HCT116 (cell line): ENCODE results near the gene SEMA5A. TPM values are rescaled to one million over a fixed set of nuclear protein-coding genes. Genes with fewer than 3 reads are reported as not detected.

Experiments used
- ATAC-seq: fragments of 200-7000 bp; cut with Tn5 transposase; 2 replicates; pipeline ENCODE4 v1.9.1; 2020; ENCODE audit warnings: mild to moderate bottlenecking, moderate library complexity
- BruUV-seq: library from RNA; stranded (reverse); fragments of 400-500 nt; replicated peaks from 2 replicates; lab custom pipeline; 2021; lab: Mats Ljungman, UMichigan
- CTCF ChIA-PET: fragments of 300-600 bp; sonication (Branson Sonifier 250); formaldehyde crosslinking; loops from one replicate; lab custom pipeline; 2021; ENCODE audit warnings: antibody characterized with exemption; lab: Charles Lee
- POLR2A ChIA-PET: fragments of 300-600, 350-600 bp; sonication (Branson Sonifier 250); formaldehyde crosslinking; loops from one replicate; lab custom pipeline; 2021; ENCODE audit warnings: antibody characterized with exemption; lab: Charles Lee
- RAD21 ChIA-PET, 2 experiments: fragments of 300-600 bp; sonication (Branson Sonifier 250); formaldehyde crosslinking; loops; one replicate each; lab custom pipeline; 2023; ENCODE audit warnings: low total read pairs in 2 of 2; ENCODE audit not compliant: uncharacterized antibody in 2 of 2, unreplicated experiment in 2 of 2, low non-redundant PET in 1 of 2; lab: Charles Lee
- DNase-seq: peaks from one replicate; pipeline ENCODE4 v3.0.0-alpha.2; 2010; ENCODE audit warnings: low read depth, low spot score
- H2AFZ ChIP-seq: fragments of 200-600 bp; shearing (Covaris generic), sonication (generic); 2 replicates; pipeline ENCODE4 v1.6.1; 2017; ENCODE audit warnings: low read depth, mixed run types, mixed read lengths, antibody characterized with exemption, low read length; ENCODE audit not compliant: poor library complexity, severe bottlenecking
- H3K27ac ChIP-seq: 2 replicates; pipeline ENCODE4 v1.5.1; 2012; ENCODE audit warnings: low read depth, low read length
- H3K27me3 ChIP-seq: fragments of 200-600 bp; sonication (generic); 2 replicates; pipeline ENCODE4 v1.6.1; 2016; ENCODE audit warnings: mixed run types, low read length, mixed read lengths; ENCODE audit not compliant: insufficient read depth
- H3K36me3 ChIP-seq, 2 experiments: fragments of 200-500 bp in 1 of 2; fragments of 200-600 bp in 1 of 2; sonication (Bioruptor generic) in 1 of 2; sonication (generic) in 1 of 2; 2 replicates each; pipeline versions ENCODE4 v1.5.1 to v1.6.1; 2014 to 2016; ENCODE audit warnings: low read length in 2 of 2, inconsistent platforms in 1 of 2, mixed read lengths in 1 of 2, mixed run types in 1 of 2; ENCODE audit not compliant: insufficient read depth in 2 of 2, control insufficient read depth in 1 of 2
- H3K4me1 ChIP-seq, 2 experiments: fragments of 200-600 bp in 1 of 2; sonication (generic) in 1 of 2; 2 replicates each; pipeline versions ENCODE4 v1.5.1 to v1.6.1; 2012 to 2017; ENCODE audit warnings: low read length in 2 of 2, inconsistent platforms in 1 of 2, mild to moderate bottlenecking in 1 of 2, mixed read lengths in 1 of 2, mixed run types in 1 of 2, moderate library complexity in 1 of 2; ENCODE audit not compliant: insufficient read depth in 2 of 2, control insufficient read depth in 1 of 2
- H3K4me2 ChIP-seq: fragments of 200-600 bp; sonication (generic); 2 replicates; pipeline ENCODE4 v1.6.1; 2017; ENCODE audit warnings: mixed run types, low read length, mixed read lengths
- H3K4me3 ChIP-seq, 2 experiments: fragments of 200-600 bp in 1 of 2; sonication (generic) in 1 of 2; replicated peaks in 1 of 2; 2 replicates each; pipeline ENCODE4 v1.5.1; 2011 to 2016; ENCODE audit warnings: low read length in 2 of 2, control low read depth in 1 of 2, low read depth in 1 of 2, mild to moderate bottlenecking in 1 of 2, mixed read lengths in 1 of 2, mixed run types in 1 of 2
- H3K79me2 ChIP-seq: fragments of 200-600 bp; sonication (generic); 2 replicates; pipeline ENCODE4 v1.6.1; 2017; ENCODE audit warnings: mild to moderate bottlenecking, mixed run types, low read length, moderate library complexity, mixed read lengths; ENCODE audit not compliant: insufficient read depth
- H3K9ac ChIP-seq: fragments of 200-600 bp; sonication (generic); 2 replicates; pipeline ENCODE4 v1.6.1; 2016; ENCODE audit warnings: low read length, mixed read lengths
- H3K9me2 ChIP-seq: fragments of 200-600 bp; sonication (generic), shearing (Covaris generic); 2 replicates; pipeline ENCODE4 v1.6.1; 2017; ENCODE audit warnings: mixed run types, mild to moderate bottlenecking, moderate library complexity; ENCODE audit not compliant: insufficient read depth
- H3K9me3 ChIP-seq, 2 experiments: fragments of 200-500 bp in 1 of 2; fragments of 200-600 bp in 1 of 2; sonication (Bioruptor generic) in 1 of 2; sonication (generic) in 1 of 2; 2 replicates each; pipeline ENCODE4 v1.6.1; 2014 to 2017; ENCODE audit warnings: low read length in 2 of 2, mixed read lengths in 2 of 2, inconsistent platforms in 1 of 2, low read depth in 1 of 2, mild to moderate bottlenecking in 1 of 2, mixed run types in 1 of 2, moderate library complexity in 1 of 2; ENCODE audit not compliant: control insufficient read depth in 1 of 2, insufficient read depth in 1 of 2
- H4K20me1 ChIP-seq: fragments of 200-600 bp; sonication (generic), shearing (Covaris generic); 2 replicates; pipeline ENCODE4 v1.6.1; 2017; ENCODE audit warnings: mixed run types, mild to moderate bottlenecking, moderate library complexity; ENCODE audit not compliant: insufficient read depth
- CBX3 ChIP-seq: IDR thresholded peaks from 2 replicates; pipeline ENCODE4 v1.6.1; 2012; ENCODE audit warnings: low read depth
- JUND ChIP-seq: IDR thresholded peaks from 2 replicates; pipeline ENCODE4 v1.6.1; 2012
- POLR2AphosphoS5 ChIP-seq: IDR thresholded peaks from 2 replicates; pipeline ENCODE4 v1.6.1; 2011; ENCODE audit warnings: mild to moderate bottlenecking, low read depth, low read length, moderate library complexity
- RAD21 ChIP-seq: IDR thresholded peaks from 2 replicates; pipeline ENCODE4 v1.6.1; 2012; ENCODE audit warnings: low read depth, mild to moderate bottlenecking
- SP1 ChIP-seq: IDR thresholded peaks from 2 replicates; pipeline ENCODE4 v1.6.1; 2012; ENCODE audit warnings: low read depth
- SRF ChIP-seq: IDR thresholded peaks from 2 replicates; pipeline ENCODE4 v1.6.1; 2012; ENCODE audit warnings: low read depth
- TCF7L2 ChIP-seq: IDR thresholded peaks from 2 replicates; pipeline ENCODE4 v1.7.0; 2011; ENCODE audit warnings: borderline replicate concordance, inconsistent platforms; ENCODE audit not compliant: insufficient read depth, insufficient read length; ENCODE audit errors: extremely low read depth
- ZNF274 ChIP-seq: fragments of 200-500 bp; sonication (Bioruptor generic); IDR thresholded peaks from 2 replicates; pipeline ENCODE4 v1.6.1; 2014; ENCODE audit warnings: mild to moderate bottlenecking, low read depth, low read length, inconsistent platforms
- intact Hi-C: fragments of 100-400 bp; cut with micrococcal nuclease; formaldehyde crosslinking; loops from 2 replicates; pipeline ENCODE4 v1.10.0; 2022
- total RNA-seq: library from RNA; stranded (reverse); gene quantifications from one replicate; pipeline ENCODE4 v1.2.1, GENCODE V29; 2021; ENCODE audit not compliant: unreplicated experiment
- TF ChIP-seq, protein P1 (sequence below): IDR thresholded peaks from 2 replicates; pipeline ENCODE4 v1.6.1; 2012

SEMA5A gene
- total RNA-seq, 1 experiment from 2014 or later = 0.02 TPM

DNA sequence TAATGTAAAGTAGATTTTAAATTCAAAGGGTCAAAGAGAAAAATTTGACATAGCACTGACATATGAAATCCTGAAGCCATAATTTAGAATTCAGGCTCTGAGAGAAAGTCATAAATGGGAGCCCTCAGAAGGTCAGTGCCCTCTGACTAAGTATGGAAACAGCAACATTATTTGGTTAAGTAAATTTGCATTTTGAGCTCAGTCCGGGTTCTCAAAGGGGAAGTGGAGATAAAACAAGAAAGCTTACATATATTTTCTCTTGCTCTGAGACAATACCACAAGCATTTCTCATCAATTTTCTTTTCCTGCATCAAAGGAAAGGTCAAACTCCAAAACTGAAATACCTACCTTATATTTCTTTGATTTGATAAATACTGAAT, 348.0 kb downstream of the SEMA5A start:
- no TSS peak for BruUV-seq
- intact Hi-C loops = no loop called here
- no peak overlapping the region for H3K4me3 ChIP-seq
- ChIA-PET POLR2A (no interaction called here), RAD21 (no interaction called here), CTCF (no interaction called here)
- no peak for TF ChIP-seq SRF
- TF ChIP-seq RAD21 = no peak
- no peak for ATAC-seq
- no peaks in the 10 kb centered on the region for H3K36me3 ChIP-seq
- no peaks in the 10 kb centered on the region for H3K9me2 ChIP-seq
- H3K27ac ChIP-seq = no peak overlapping the region
- H3K79me2 ChIP-seq = no peaks in the 10 kb centered on the region
- DNase-seq = no peak
- H2AFZ ChIP-seq = no peak overlapping the region
- H4K20me1 ChIP-seq = no peaks in the 10 kb centered on the region
- no peaks in the 10 kb centered on the region for H3K4me1 ChIP-seq
- no peaks in the 10 kb centered on the region for H3K27me3 ChIP-seq
- H3K9ac ChIP-seq = no peak overlapping the region
- H3K9me3 ChIP-seq = peaks cover 0 to 10% of the 10 kb centered on the region in 2 experiments; a peak in 2 of 4 replicates
- H3K4me2 ChIP-seq = no peak overlapping the region

- Histone ChIP-seq H3K4me2 (no peak overlapping the region), H4K20me1 (no peaks in the 10 kb centered on the region), H3K36me3 (no peaks in the 10 kb centered on the region), H3K79me2 (no peaks in the 10 kb centered on the region), H3K9me2 (no peaks in the 10 kb centered on the region), H3K9ac (no peak overlapping the region), H3K27me3 (no peaks in the 10 kb centered on the region), H3K27ac (no peak overlapping the region), H2AFZ (no peak overlapping the region), H3K4me3 (no peak overlapping the region), H3K4me1 (no peaks in the 10 kb centered on the region), H3K9me3 (peaks cover 0 to 13% of the 10 kb centered on the region in 2 experiments; a peak in 2 of 4 replicates)
- BruUV-seq = no TSS peak
- POLR2A ChIA-PET = no interaction called here
- intact Hi-C loops = no loop called here
- CTCF ChIA-PET = no interaction called here
- RAD21 ChIA-PET = no interaction called here
- DNase-seq (no peak), ATAC-seq (no peak)
- TF ChIP-seq SP1 = no peak
- no peak for TF ChIP-seq CBX3
- no peak for TF ChIP-seq ZNF274
- TF ChIP-seq JUND = no peak
- TF ChIP-seq POLR2AphosphoS5 = no peak
- TF ChIP-seq, protein P1, sequence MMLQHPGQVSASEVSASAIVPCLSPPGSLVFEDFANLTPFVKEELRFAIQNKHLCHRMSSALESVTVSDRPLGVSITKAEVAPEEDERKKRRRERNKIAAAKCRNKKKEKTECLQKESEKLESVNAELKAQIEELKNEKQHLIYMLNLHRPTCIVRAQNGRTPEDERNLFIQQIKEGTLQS = no peak
- TF ChIP-seq TCF7L2 = no peak
Measured at GRCh38 chr5:9196403-9197227, 349.3 kb downstream of the SEMA5A start.
